SKM-1 treated with dmso at 0.1 percent for 144 hours (cell line): ENCODE results near the gene MMP24OS.
A peak's percentile ranks its signal among the peaks of the same experiment; 100 is the strongest.
"Not testable (repeated sequence)": the region's sequence is repeated elsewhere in the genome, so short reads cannot be mapped to it uniquely, and the experiment has no call there.

Experiments used
- DNase-seq: peaks from one replicate; lab custom pipeline; 2025; ENCODE audit not compliant: unreplicated experiment; lab: John Stamatoyannopoulos, UW

MMP24OS gene

DNA sequence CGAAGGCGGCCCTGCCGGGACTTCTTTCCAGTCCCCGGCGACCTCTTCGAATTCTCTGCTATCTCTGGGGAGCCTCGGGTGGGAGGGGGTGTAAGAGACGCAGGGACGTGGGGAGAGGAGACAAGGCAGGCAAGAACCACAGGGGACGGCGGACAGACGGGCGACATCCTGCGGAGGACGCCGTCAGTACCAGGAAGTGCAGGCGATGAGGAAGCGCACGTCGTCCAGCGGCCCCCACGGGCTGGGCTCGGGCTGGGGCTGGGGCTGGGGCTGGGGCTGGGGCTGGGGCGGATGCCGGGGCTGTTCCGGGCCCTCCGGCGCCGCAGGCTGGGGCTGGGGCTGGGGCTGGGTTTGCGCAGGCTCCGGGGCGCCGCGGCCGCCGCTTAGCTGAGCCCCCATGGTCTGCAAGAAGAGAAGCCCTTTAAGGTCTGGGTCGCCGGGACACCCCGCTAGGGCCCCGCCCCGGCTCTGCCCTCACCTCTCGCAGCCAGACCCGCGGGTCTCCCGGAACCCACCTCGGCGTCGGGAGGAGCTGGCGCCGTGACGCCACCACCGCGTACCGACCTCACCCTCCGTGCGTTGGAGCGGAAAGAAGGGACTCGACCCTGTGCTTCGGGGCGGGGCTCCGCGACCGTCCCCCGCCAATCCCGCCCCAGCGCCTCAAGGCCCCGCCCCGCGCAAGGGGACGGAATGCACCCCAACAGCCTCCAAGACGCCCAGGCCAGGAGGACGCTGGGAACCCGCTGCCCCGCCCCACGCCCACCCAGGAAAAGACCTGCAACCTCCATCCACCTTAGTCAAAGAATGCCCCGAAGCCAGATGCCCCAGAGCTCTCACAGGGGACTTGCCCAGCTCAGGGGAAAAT is at the start of gene MMP24OS:
Gene MMP24OS, minus strand, starts transcription at position 592 of the 865 bp plus-strand sequence. Its CDS starts 193 bp downstream, at position 399.
- DNase-seq, result no peak

DNA sequence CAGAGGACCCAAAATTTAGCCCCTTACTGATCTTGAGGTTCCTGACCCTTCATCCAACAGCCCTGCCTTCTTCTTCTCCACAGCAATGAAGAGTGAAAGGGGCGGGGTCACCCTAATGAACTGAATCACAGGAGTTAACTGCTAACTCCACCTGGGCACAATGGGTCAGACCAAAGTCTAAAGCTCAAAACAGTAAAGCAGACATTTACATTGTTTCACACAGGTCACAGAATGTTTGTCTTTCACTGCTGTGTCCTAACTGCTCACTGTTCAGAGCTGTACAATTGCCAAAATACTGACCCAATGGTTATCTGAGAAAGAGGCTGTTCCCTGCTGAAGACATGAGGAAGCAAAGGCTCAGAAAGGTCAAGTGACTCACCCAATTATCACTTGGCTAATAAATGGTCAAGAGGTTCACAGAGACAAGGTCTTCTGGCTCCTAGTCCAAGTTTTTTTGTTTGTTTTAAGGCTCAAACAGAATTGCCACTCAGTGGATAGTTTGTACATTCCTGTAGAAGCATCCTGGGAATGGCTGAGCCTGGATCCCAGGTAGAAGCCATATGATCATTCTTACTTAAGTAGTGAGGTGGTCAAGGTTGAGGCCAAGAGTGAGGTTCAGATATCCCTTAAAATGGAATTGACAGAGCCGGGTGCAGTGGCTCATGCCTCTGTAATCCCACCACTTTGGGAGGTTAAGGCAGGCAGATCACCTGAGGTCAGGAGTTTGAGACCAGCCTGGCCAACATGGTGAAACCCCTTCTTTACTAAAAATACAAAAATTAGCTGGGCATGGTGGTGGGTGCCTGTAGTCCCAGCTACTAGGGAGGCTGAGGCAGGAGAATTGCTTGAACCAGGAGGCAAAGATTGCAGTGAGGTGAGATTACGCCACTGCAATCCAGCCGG is 49.4 kb upstream of the MMP24OS start:
- no peak for DNase-seq

DNA sequence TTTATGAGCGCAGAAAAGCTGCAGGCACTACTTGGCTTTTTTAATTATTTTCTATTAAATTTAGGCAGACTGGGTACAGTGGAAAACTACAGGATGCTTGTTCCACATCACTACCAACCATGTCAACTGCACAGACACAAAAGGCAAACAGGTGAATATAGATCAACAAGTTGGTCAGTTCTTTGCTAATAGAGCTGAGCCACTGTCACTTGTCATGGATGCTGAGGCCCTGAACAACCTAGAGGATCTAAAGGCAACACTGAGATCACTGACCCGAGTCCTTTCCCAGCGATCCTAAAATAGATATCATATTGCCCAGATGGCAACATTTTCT is 48.8 kb upstream of the MMP24OS start:
- DNase-seq, result no peak

DNA sequence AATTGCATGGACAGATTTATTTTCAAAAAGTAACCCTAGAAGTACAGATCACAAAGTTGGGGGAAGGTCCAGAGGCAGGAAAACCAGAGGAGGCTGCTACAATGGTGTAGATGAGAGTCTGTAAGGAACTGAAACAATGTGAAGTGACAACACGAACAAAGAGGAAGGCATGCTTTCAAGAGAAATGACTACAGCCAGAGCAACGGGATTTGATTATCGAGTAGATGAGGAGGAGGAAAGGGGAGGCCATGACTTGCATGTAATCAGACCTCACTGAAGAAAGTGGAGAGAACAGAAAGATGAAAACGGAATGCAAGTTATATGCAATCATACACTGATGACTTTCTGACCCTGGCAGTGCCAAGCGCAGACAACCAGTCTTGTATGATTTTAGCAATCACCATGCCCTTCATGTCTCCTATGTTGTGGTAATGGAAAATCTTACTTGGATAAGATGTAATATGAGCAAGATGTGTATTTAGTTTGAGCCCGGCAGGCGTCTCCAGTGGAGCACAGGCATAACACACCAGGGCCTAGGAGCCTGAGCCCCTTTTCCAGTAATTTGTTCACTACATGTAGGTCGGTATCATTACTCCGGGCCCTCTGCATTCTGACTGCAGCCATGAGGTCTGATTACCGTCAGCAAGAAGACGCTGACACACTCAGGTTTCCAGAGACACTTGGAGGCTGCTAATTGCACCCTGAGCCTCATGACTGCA is 48.3 kb upstream of the MMP24OS start:
- no peak for DNase-seq

DNA sequence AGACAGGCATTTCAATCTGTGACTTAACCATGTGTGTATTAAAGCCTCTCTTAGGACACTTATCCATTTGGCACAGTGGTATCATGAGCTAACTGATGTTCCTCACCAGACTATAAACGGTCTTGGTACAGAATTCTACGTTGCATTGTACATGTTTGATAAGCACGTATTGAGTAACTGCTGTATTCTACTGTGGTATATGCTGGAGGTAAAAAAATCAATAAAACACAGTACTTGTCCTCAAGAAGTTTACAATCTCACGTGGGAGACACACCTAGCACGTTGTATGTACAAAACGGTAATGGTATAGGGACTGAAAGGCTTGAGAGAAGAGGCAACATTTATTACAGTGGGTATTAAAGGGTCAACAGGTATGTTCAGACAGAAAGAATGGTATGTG is 47.5 kb upstream of the MMP24OS start:
- no peak for DNase-seq

DNA sequence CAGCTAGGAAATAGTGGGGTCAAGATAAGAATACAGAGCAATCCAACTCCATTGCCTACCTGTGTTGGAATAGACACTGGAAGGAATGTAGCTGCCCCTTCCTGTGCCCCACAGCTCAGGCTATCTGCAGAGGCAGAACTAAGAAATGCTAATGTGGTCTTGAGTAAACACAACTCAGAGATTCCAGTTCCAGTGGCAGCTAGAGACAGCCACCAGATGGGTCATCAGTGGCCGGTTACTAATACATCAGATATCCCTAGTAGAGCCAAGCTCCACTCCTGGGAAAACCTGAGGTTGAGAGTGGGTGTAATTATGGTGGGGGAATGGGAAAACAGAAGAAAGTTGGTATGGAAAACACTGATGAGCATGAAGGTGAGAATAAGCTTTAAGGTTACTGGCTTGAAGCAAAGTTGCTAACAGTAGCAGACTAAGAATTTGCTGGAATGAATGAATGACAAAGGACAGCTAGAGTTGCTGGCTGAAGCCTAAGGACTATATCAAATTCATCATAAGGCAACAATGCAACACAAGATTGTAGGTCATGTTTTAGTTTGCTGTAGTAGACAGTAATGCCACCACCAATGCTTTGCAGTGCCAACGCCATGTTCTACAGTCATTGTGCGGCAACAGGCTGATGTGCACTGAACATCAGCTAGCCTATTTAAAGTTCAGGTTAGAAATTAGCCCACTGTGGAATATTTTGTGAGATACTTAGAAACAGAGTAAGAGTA is 42.6 kb upstream of the MMP24OS start:
- no peak for DNase-seq

DNA sequence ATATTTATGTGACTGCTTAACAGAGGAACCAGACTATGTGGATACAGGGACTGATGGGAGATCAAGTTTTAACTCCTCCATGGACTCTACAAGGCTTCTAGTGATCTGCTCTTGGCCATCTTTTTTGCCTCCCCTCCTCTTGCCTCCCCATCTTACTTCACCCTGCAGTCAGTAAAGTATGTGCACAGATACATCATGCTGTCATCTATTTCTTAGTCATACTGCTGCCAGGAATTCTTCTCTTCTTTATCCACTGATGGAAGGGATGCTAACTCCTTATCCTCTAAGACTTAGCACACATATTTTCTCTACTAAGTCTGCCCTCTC is 41.9 kb upstream of the MMP24OS start:
- no peak for DNase-seq

DNA sequence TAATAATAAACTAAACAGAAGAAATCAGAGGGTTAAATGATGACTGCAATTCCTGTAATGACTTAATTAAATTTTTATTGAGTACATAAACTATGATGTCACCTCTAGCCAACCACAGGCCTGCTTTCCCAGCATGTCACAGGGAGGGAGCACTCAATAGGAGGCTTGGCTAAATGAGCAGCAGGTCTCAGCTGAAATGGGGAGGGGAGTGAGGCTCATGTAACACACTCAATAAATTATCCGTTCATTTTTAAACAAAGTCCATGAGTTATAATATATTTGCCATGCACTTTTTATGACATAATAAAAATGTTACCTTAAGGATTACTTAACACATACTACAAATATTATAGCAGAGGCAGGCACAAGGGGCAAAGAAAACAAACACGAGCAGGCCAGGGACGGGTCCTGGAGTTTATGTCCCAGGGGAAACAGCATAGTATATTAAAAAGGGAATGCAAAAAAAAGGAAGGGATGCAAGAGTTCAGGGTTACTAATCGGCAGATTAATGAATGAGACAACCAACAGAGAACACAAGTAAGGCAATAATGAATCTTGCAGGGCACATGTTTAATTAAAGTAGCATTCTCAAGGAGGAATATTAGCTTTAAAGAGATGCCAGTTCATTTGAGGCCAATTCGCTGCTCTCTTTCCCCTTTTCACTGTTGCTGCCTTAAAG is 41.4 kb upstream of the MMP24OS start:
- no peak for DNase-seq

DNA sequence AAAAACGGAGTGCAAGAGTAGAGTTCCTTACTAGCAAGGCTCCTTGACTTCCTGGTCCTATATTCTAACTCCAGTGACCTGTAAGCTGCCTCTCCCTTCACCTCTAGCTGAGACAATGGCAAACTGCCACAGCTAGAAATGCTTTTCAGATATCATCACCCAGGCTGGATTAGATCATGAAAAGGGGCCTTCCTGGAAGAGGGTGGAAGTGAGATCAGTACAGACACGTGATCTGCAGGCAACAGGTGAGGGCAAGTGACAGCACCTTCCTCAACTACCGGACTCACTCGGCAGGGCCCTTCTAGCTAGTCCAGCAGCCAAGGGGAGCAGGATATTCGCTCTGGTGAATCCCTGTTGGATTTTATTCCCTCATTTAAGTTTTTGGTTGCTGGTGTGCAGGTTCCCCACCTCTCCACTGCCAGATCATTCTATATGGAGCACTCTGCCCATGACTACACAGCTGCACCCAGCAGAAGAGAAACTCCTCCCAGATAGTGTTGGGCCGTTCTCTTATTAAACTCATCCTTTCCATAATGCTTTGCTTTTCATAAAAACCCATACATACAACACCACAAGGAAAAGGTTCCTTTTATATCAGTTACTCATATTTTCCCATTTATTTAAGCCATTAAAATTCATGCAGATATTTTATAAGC is 40.7 kb upstream of the MMP24OS start:
- DNase-seq, result no peak

DNA sequence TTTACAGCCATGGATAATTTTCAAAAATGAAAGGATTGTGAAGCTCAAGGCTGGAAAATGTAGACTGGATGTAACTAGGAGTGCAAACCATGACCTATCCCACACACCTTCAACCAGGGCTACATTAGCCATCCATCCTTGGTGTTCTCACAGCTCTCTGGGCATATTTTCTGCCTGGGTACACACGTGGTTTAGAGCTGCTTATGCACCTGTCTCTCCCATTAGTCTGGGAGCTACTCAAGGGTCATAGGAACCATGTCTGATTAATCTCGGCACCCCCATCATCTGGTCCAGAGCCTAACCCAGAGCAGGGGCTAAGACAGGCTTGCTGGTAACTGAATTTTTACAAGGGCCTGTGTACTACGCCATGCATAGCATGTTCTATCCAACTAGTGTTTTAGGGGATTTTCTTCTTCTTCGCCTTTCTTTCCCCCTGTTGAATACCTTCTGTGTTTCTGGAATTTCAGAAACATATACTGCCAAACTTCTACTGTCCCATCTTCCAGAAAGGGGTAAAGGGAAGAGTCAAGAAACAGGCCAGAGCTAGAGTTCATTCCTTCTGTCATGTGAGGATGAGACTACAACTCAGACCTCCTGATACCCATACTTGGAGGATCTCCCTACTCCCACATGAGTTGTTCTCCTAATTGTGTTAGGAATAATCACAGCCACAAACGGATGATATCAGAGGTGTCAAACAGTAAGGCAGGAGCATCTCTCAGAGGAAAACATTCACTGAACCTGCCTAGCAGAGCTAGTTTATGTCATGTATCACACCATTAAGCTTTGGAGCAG is 39.7 kb upstream of the MMP24OS start:
- DNase-seq, result no peak

DNA sequence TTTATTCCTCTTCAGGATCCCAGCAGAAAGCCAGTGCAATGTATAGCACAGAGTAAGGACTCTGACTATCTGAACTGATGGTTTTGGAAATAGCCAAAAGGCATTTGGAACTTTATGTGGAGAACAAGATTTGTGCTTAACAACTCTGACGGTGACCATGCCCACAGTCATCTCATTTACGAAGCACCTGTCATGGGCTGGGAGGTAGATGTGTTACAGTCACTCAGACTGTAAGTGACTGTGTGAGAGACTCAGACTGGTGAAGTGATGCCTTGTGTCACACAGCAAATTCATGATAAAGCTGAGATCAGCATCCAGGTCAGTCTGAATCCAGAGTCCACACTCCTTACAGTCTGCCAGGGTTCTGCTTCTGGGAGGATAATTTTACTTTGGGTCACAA is 38.2 kb upstream of the MMP24OS start:
- DNase-seq, result no peak

DNA sequence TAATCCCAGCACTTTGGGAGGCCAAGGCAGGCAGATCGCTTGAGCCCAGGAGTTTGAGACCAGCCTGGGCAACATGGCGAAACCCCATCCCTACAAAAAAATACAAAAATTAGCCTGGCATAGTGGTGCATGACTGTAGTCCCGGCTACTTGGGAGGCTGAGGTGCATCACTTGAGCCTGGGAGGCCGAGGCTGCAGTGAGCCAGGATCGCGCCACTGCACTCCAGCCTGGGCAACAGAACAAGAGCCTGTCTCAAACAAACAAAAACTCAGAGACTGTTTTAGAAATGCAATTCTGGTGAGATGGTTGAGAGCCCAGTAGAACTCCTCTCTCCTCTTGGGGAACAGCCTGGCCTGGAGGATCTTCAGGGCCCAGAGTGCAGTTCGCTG is 37.7 kb upstream of the MMP24OS start:
- DNase-seq, result not testable (repeated sequence)

DNA sequence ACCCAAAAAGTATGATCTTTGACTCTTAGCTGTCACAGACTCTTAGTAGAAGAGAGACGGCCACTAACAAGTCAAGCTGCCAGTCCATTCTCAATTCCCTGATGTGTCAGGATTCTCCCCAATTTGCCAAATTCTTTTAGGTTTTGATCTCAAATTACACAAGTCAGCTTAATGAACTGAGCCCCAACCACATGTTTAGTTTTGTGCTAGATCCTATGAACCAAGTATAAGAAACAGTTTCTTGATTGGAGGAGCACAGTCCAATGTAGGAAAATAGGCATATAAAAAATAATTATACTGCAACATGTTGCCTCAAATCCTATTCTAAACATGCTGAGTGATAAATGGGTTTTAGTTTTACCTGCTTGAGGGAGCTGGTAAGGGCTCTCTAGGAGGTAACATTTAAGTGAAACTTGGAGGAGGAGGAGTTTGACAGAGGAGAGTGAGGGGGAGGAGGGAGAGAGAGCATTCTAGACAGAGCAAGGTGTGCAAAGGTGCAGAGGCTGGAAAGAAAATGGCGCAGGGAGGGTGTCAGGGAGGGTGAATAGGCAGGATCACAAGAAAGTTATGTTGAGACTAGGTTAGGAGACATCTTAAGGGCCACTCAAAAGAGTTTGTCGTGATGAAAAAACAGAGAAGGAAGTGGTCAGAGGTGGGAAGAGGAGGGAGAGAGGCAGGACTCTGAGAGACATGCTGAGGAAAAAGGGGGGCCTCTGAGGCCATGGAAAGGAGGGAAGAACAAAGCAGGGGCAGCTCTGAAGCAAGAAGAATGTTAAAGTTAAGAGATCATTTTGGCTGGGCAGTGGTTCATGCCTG is 37.1 kb upstream of the MMP24OS start:
- DNase-seq, result peak; percentile 32

DNA sequence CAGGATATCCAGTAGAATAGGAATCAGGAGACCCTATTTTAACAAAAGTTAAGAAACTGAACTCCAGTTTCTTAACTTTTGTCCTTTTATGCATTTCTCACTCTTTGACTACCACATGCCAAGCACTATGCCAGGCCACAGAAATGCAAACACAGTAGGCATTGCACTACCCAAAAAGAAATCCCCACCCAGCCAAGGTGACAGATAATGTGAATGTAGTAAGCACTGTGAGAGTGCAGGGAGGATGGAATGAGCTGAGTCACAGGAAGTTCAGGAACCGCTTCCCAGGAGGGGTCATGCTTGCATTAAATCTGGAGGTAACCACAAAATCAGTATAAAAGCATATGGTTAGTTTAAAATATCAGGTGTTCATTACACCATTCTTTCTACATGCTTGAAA is 34.4 kb upstream of the MMP24OS start:
- DNase-seq, result no peak

DNA sequence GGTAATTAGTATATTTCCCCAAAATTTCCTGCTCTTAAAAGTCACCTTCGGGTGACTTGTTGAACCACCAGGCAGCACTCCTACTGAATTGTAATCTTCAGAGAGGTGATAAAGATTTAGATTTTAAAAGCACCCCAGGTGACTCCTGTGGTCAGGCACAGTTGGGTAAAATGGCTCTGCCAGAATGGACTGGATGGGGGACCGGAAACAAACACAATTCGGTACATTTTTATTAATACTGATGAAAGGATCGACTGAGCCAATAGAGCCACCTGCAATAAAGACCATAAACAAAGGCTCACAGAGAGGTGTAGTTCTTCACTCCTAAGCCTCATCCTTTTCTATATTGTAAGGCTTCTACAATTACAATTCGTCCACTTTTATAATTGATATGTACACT is 33.9 kb upstream of the MMP24OS start:
- DNase-seq, result no peak

DNA sequence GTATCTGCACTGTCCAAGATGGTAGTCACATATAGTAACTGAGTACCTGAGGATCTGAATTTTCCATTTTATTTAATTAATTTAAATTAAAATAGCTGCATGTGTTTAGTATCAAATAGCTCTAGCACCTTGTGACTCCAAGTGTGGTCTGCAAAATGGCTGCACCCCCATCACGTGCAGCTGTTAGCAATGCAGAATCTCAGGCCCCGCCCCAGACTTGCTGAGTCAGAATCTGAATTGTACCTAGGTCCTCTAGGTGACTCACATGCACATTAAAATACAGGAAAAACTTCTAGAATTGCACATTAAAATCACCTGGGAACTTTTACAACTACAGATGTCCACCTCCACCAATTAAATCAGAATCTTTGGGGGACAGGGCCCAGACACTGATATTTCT is 33.5 kb upstream of the MMP24OS start:
- no peak for DNase-seq

DNA sequence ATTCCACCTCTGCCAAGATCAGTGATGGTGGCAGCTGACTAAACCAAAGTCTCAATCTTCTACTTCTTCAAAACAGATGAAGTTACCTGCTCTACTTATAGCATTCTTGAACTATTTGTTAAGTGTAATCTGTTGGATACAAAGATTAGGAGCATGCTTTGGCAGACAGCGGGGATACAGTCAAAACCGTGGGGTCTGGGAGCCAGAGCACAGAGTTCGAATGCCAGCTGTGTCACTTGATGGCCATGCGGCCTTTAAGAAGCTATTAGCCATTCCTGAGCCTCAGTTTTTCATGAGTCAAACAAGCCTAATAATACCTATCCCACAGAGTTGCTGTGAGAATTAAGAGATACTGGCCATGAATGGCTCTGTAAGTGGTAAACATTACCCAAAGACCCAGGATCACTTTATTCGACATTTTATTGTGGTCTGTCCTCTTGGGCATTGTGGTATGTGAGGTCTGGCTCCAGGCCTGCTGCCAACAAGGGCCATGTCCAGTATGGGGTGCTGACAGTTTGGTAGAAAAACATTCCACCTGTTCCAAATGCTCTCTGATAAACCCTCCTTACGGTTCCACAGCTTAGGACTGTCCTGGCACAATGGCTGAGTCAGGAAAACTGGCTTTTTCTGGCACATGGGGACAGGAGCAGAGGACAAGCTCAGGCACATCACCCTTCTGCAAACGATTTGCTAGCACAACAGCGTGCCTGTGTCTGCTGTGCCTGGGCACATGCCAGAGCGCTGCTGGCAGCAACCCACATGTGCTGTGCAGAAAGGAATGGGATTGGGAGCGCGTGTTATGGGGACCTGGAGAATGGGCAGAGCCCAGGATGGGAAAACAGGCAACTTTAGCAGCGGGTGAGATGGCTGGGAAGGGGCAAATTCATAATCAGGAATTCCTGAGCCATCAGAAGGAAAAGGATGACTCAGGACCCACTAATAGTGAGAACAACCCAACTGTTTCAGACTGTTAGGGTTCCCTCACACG is 30.0 kb upstream of the MMP24OS start:
- no peak for DNase-seq
